ENCODE data around the gene OR52E6.

The OR52E6 gene

DNA sequence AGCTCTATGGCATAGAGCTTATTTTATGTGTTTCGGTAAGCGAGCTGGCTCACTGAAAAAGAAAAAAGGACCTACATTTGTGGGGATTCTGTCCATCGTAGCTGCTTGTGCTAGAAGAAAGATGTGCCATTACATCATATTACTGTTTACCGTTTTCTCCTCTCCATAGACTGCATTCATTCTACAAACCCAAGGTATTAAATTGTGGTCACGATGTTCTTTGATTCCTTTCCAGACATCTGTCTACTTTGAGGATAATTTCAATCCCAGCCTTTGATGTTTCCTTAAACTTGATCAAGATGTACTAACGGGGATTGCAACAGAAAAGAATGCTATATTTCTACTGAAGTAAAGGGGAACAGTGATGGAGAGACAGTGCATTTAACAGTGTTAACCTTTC is 45.2 kb downstream of the OR52E6 start:
- no peak for DNase-seq (ENCODE audit: low read depth)

DNA sequence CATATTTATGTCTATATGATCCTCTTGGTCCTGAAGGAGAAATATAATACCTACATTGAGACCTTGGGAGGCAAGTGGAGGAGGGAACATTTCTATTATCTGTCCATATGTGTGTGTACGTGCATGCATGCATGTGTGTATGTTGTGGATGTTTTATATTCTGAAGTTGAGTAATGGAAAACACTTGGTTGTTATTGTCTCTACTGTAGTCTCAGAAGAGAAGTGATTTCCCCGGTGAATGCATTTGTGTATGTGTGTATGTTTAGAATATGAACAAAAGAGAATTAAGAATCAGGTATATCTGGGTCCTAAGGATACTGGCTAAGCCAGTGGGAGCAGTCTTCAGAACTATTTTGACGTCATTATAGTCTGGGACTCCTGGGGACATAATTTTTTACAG is 50.5 kb downstream of the OR52E6 start, which contains the start of gene OR52N1:
Gene OR52N1, minus strand, starts transcription at position 101 of the 400 bp plus-strand sequence. CDS start 2,449 bp downstream, outside the sequence.
- no peak for DNase-seq (ENCODE audit: low read depth)

All from stromal cell of bone marrow (primary cell).